GM21423 (cell line): ENCODE data around the gene LMTK3.
"Not testable (repeated sequence)": the region's sequence is repeated elsewhere in the genome, so short reads cannot be mapped to it uniquely, and the experiment has no call there.

Experiments
- ATAC-seq: cut with Tn5 transposase; IDR thresholded peaks from one replicate; pipeline ENCODE4 v1.9.1; 2021; ENCODE audit warnings: mild to moderate bottlenecking, moderate library complexity; ENCODE audit not compliant: unreplicated experiment

The LMTK3 gene

GRCh38 chr19:48541813-48542212 lies 30.2 kb upstream of the LMTK3 start:
- no peak for ATAC-seq

- no peak for ATAC-seq
Measured at GRCh38 chr19:48540110-48540509, 28.5 kb upstream of the LMTK3 start.

- no peak for ATAC-seq
Measured at GRCh38 chr19:48539503-48540096, 28.0 kb upstream of the LMTK3 start.

- ATAC-seq: not testable (repeated sequence)
Measured at GRCh38 chr19:48538057-48538456, 26.4 kb upstream of the LMTK3 start.

- ATAC-seq: no peak
Measured at GRCh38 chr19:48537541-48537940, 25.9 kb upstream of the LMTK3 start.

GRCh38 chr19:48533770-48534169 lies 22.1 kb upstream of the LMTK3 start:
- ATAC-seq: no peak

- no peak for ATAC-seq
Measured at GRCh38 chr19:48530770-48531169, 19.1 kb upstream of the LMTK3 start.

- no peak for ATAC-seq
Measured at GRCh38 chr19:48530066-48530720, 18.6 kb upstream of the LMTK3 start.

- ATAC-seq: no peak
Measured at GRCh38 chr19:48529156-48529555, 17.5 kb upstream of the LMTK3 start.

GRCh38 chr19:48524732-48525131 lies 13.1 kb upstream of the LMTK3 start:
- no peak for ATAC-seq

- no peak for ATAC-seq
Measured at GRCh38 chr19:48524221-48524620, 12.6 kb upstream of the LMTK3 start.

GRCh38 chr19:48520134-48520533 lies 8.5 kb upstream of the LMTK3 start:
- ATAC-seq: no peak

GRCh38 chr19:48519426-48519825 lies 7.8 kb upstream of the LMTK3 start:
- not testable (repeated sequence) for ATAC-seq

GRCh38 chr19:48518207-48518606 lies 6.6 kb upstream of the LMTK3 start:
- ATAC-seq: no peak

- ATAC-seq: no peak
Measured at GRCh38 chr19:48516536-48516935, 4.9 kb upstream of the LMTK3 start.

- no peak for ATAC-seq
Measured at GRCh38 chr19:48514123-48514458, 2.5 kb upstream of the LMTK3 start.

GRCh38 chr19:48513289-48514122 lies 1.9 kb upstream of the LMTK3 start:
- ATAC-seq: peak; percentile 61

- ATAC-seq: no peak
Measured at GRCh38 chr19:48512504-48513288, 1.1 kb upstream of the LMTK3 start.

- ATAC-seq: no peak
Measured at GRCh38 chr19:48511321-48511731, 309 bp downstream of the LMTK3 start.

- no peak for ATAC-seq
Measured at GRCh38 chr19:48510421-48511268, 990 bp downstream of the LMTK3 start.
